Neural cell (in vitro differentiated cells): Measurements from ENCODE around the gene OR6Y1.

Source experiments
- EZH2 ChIP-seq: fragments of 200-600, 300-800 bp; shearing (Covaris generic), sonication (generic); IDR thresholded peaks from 2 replicates; pipeline ENCODE4 v1.6.1; 2014; ENCODE audit warnings: antibody characterized with exemption, low read length, borderline replicate concordance, mild to moderate bottlenecking; ENCODE audit not compliant: insufficient read depth, poor library complexity, severe bottlenecking
- RAD21 ChIP-seq: fragments of 450-650 bp; conservative IDR thresholded peaks from 2 replicates; pipeline ENCODE4 v1.6.1; 2014; ENCODE audit warnings: antibody characterized with exemption, mild to moderate bottlenecking, moderate library complexity
- SMC3 ChIP-seq: fragments of 450-650 bp; conservative IDR thresholded peaks from 2 replicates; pipeline ENCODE4 v1.6.1; 2014; ENCODE audit warnings: antibody characterized with exemption, mild to moderate bottlenecking, moderate library complexity; ENCODE audit not compliant: poor library complexity
- TF ChIP-seq, protein P1 (sequence below): fragments of 450-650 bp; IDR thresholded peaks from 2 replicates; pipeline ENCODE4 v1.5.1; 2014; ENCODE audit warnings: antibody characterized with exemption, mild to moderate bottlenecking, moderate library complexity; ENCODE audit not compliant: poor library complexity, severe bottlenecking

DNA sequence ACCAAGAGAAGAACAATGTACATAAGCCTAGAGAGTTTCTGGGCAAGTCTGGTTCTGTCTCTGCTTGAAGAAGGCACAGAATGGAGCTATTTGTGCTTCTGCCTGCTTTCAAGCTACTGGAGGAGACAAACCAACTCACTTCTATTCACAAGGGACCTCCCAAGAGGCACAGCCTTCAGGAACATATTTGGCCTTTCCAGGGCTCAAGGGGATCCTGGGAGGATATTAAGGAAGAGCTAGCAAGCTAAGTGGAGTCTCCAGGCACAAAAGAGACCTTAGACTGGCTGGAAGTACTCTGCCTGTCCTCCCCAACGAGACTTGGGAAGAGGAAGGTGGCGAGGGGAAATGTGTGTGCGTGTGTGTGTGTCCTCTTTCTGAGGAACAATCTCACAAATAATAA lies at the start of gene OR6Y1:
- TF ChIP-seq EZH2 (no peak), SMC3 (no peak), RAD21 (no peak)
- TF ChIP-seq, protein P1, sequence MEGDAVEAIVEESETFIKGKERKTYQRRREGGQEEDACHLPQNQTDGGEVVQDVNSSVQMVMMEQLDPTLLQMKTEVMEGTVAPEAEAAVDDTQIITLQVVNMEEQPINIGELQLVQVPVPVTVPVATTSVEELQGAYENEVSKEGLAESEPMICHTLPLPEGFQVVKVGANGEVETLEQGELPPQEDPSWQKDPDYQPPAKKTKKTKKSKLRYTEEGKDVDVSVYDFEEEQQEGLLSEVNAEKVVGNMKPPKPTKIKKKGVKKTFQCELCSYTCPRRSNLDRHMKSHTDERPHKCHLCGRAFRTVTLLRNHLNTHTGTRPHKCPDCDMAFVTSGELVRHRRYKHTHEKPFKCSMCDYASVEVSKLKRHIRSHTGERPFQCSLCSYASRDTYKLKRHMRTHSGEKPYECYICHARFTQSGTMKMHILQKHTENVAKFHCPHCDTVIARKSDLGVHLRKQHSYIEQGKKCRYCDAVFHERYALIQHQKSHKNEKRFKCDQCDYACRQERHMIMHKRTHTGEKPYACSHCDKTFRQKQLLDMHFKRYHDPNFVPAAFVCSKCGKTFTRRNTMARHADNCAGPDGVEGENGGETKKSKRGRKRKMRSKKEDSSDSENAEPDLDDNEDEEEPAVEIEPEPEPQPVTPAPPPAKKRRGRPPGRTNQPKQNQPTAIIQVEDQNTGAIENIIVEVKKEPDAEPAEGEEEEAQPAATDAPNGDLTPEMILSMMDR: no peak
